A673 (cell line): Measurements from ENCODE around the gene MID1. TPM values are rescaled to one million over a fixed set of nuclear protein-coding genes. Genes with fewer than 3 reads are reported as not detected.

Source experiments
- BruUV-seq: library from RNA; stranded (reverse); fragments of 400-500 nt; replicated peaks from 2 replicates; lab custom pipeline; 2021; lab: Mats Ljungman, UMichigan
- CTCF ChIA-PET: fragments of 300-600 bp; sonication (Branson Sonifier 250); formaldehyde crosslinking; loops from one replicate; lab custom pipeline; 2022; ENCODE audit warnings: antibody characterized with exemption; lab: Charles Lee
- POLR2A ChIA-PET: fragments of 300-600 bp; sonication (Branson Sonifier 250); formaldehyde crosslinking; loops from one replicate; lab custom pipeline; 2022; ENCODE audit warnings: antibody characterized with exemption; ENCODE audit not compliant: low non-redundant PET; lab: Charles Lee
- DNase-seq: peaks from one replicate; pipeline ENCODE4 v3.0.0-alpha.2; 2015; ENCODE audit warnings: low spot score
- H3K27ac ChIP-seq: fragments of 200-600 bp; sonication (generic); 2 replicates; pipeline ENCODE4 v1.5.1; 2016; ENCODE audit warnings: mixed run types, low read depth, mild to moderate bottlenecking, mixed read lengths, antibody characterized with exemption, low read length; ENCODE audit not compliant: poor library complexity, severe bottlenecking
- H3K27me3 ChIP-seq: fragments of 200-600 bp; sonication (generic); replicated peaks from 2 replicates; pipeline ENCODE4 v1.6.1; 2017; ENCODE audit warnings: mixed run types, low read depth, mild to moderate bottlenecking, mixed read lengths, antibody characterized with exemption, low read length; ENCODE audit not compliant: insufficient read depth, poor library complexity
- H3K36me3 ChIP-seq: fragments of 200-600 bp; sonication (generic); 2 replicates; pipeline ENCODE4 v1.6.1; 2016; ENCODE audit warnings: mixed run types, mild to moderate bottlenecking, mixed read lengths, antibody characterized with exemption, low read length; ENCODE audit not compliant: insufficient read depth, poor library complexity, severe bottlenecking
- H3K4me1 ChIP-seq: fragments of 200-600 bp; sonication (generic); 2 replicates; pipeline ENCODE4 v1.6.1; 2017; ENCODE audit warnings: mixed run types, mild to moderate bottlenecking, mixed read lengths, antibody characterized with exemption, low read length; ENCODE audit not compliant: insufficient read depth, poor library complexity, severe bottlenecking
- H3K4me3 ChIP-seq: fragments of 200-600 bp; sonication (generic); 2 replicates; pipeline ENCODE4 v1.5.1; 2016; ENCODE audit warnings: low read depth, mixed run types, mild to moderate bottlenecking, mixed read lengths, low read length; ENCODE audit not compliant: poor library complexity, severe bottlenecking
- H3K9me3 ChIP-seq: fragments of 200-600 bp; sonication (generic); 2 replicates; pipeline ENCODE4 v1.6.1; 2016; ENCODE audit warnings: mixed run types, low read depth, mild to moderate bottlenecking, mixed read lengths, antibody characterized with exemption, low read length; ENCODE audit not compliant: poor library complexity, severe bottlenecking
- EZH2 ChIP-seq: fragments of 200-600 bp; sonication (generic); IDR thresholded peaks from 2 replicates; pipeline ENCODE4 v1.6.1; 2017; ENCODE audit warnings: borderline replicate concordance, low read depth, mild to moderate bottlenecking, mixed read lengths, antibody characterized with exemption, low read length; ENCODE audit not compliant: poor library complexity, severe bottlenecking
- intact Hi-C: fragments of 100-400 bp; cut with micrococcal nuclease; formaldehyde crosslinking; loops from one replicate; pipeline ENCODE4 v1.10.0; 2022; ENCODE audit not compliant: unreplicated experiment
- total RNA-seq: library from RNA; stranded (reverse); gene quantifications from 2 replicates; pipeline ENCODE4 v1.2.3, GENCODE V29; 2021
- TF ChIP-seq, protein P1 (sequence below): fragments of 300-800, 200-600 bp; sonication (generic); conservative IDR thresholded peaks from 2 replicates; pipeline ENCODE4 v1.5.1; 2017; ENCODE audit warnings: low read depth, mild to moderate bottlenecking, antibody characterized with exemption, low read length, moderate library complexity, mixed read lengths

The MID1 gene
- total RNA-seq, 1 experiment from 2014 or later, result 7.0 TPM

GRCh38 chrX:10457092-10457491, 163.3 kb downstream of the MID1 start:
- DNase-seq, result no peak
- H3K27ac ChIP-seq, result no peak overlapping the region
- POLR2A ChIA-PET, result no interaction called here
- H3K36me3 ChIP-seq, result no peaks in the 10 kb centered on the region
- no peaks in the 10 kb centered on the region for H3K27me3 ChIP-seq
- CTCF ChIA-PET, result no interaction called here
- intact Hi-C loops, result no loop called here
- no TSS peak for BruUV-seq
- no peak overlapping the region for H3K4me3 ChIP-seq
- no peak for TF ChIP-seq EZH2
- TF ChIP-seq, protein P1, sequence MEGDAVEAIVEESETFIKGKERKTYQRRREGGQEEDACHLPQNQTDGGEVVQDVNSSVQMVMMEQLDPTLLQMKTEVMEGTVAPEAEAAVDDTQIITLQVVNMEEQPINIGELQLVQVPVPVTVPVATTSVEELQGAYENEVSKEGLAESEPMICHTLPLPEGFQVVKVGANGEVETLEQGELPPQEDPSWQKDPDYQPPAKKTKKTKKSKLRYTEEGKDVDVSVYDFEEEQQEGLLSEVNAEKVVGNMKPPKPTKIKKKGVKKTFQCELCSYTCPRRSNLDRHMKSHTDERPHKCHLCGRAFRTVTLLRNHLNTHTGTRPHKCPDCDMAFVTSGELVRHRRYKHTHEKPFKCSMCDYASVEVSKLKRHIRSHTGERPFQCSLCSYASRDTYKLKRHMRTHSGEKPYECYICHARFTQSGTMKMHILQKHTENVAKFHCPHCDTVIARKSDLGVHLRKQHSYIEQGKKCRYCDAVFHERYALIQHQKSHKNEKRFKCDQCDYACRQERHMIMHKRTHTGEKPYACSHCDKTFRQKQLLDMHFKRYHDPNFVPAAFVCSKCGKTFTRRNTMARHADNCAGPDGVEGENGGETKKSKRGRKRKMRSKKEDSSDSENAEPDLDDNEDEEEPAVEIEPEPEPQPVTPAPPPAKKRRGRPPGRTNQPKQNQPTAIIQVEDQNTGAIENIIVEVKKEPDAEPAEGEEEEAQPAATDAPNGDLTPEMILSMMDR, result no peak
- no peaks in the 10 kb centered on the region for H3K4me1 ChIP-seq
- no peaks in the 10 kb centered on the region for H3K9me3 ChIP-seq

DNA sequence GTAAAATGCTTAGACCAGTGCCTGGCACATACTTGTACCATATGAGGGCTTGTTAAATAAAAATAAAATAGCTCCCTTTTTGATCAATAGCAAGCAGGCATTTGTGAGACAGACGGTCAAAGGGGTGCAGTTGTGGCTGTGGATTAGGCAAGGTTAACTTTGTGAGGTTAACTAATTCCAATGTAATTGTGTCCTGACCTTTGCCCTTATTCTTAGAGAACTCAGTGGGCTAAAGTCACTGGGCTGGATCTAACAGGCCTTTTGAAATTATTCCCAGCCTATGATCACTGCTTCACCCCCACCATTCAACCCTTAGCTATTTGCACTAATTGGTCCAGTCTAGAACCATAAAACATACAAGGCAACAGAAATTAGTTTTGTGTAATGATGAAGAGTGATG, 166.4 kb downstream of the MID1 start:
- no peak for DNase-seq
- ChIA-PET POLR2A (no interaction called here), CTCF (no interaction called here)
- no peaks in the 10 kb centered on the region for H3K9me3 ChIP-seq
- TF ChIP-seq EZH2, result no peak
- TF ChIP-seq, protein P1, result no peak
- intact Hi-C loops, result no loop called here
- no TSS peak for BruUV-seq
- H3K4me3 ChIP-seq, result no peak overlapping the region
- no peaks in the 10 kb centered on the region for H3K36me3 ChIP-seq
- H3K4me1 ChIP-seq, result no peaks in the 10 kb centered on the region
- H3K27me3 ChIP-seq, result no peaks in the 10 kb centered on the region
- H3K27ac ChIP-seq, result no peak overlapping the region

GRCh38 chrX:10450959-10451355, 169.4 kb downstream of the MID1 start:
- Histone ChIP-seq H3K4me1 (no peaks in the 10 kb centered on the region), H3K36me3 (no peaks in the 10 kb centered on the region), H3K9me3 (no peaks in the 10 kb centered on the region), H3K27ac (no peak overlapping the region), H3K4me3 (no peak overlapping the region), H3K27me3 (no peaks in the 10 kb centered on the region)
- intact Hi-C loops, result no loop called here
- BruUV-seq, result no TSS peak
- DNase-seq, result peak; percentile 6
- CTCF ChIA-PET, result no interaction called here
- TF ChIP-seq EZH2, result no peak
- TF ChIP-seq, protein P1, result no peak
- POLR2A ChIA-PET, result no interaction called here
